GM12878 (cell line): ENCODE measurements around the gene THSD4. TPM values are rescaled to one million over a fixed set of nuclear protein-coding genes. Genes with fewer than 3 reads are reported as not detected.

Source experiments
- ATAC-seq: fragments of 200-7000 bp; cut with Tn5 transposase; 3 replicates; pipeline ENCODE4 v1.9.1; 2020; ENCODE audit warnings: mild to moderate bottlenecking, moderate library complexity
- BruUV-seq: library from RNA; stranded (reverse); fragments of 400-500 nt; replicated peaks from 2 replicates; lab custom pipeline; 2021; lab: Mats Ljungman, UMichigan
- CTCF ChIA-PET: fragments of 300-600 bp; sonication (Branson Sonifier 250); formaldehyde crosslinking; extraction: SDS; loops from one replicate; lab custom pipeline; 2021; ENCODE audit warnings: inconsistent platforms; lab: Yijun Ruan, JAX
- POLR2A ChIA-PET: fragments of 350-600 bp; formaldehyde crosslinking; extraction: SDS; loops from one replicate; lab custom pipeline; 2021; ENCODE audit warnings: inconsistent platforms; lab: Charles Lee
- RAD21 ChIA-PET: fragments of 300-600 bp; sonication (Branson Sonifier 250); formaldehyde crosslinking; loops from one replicate; lab custom pipeline; 2023; ENCODE audit warnings: antibody characterized with exemption; ENCODE audit not compliant: unreplicated experiment; lab: Charles Lee
- SMC1A ChIA-PET: fragments of 300-600 bp; sonication (Branson Sonifier 250); formaldehyde crosslinking; loops from one replicate; lab custom pipeline; 2023; ENCODE audit not compliant: unreplicated experiment, uncharacterized antibody; lab: Charles Lee
- DNase-seq: peaks from one replicate; pipeline ENCODE4 v3.0.0-alpha.2; 2011; ENCODE audit warnings: low read depth, low spot score
- FAIRE-seq: peaks from 3 replicates; lab custom pipeline; 2011; peaks lifted over from hg19 to GRCh38; lab: Jason Lieb, UNC
- H2AFZ ChIP-seq: 2 replicates; pipeline ENCODE4 v1.6.0; 2011; ENCODE audit warnings: low read depth, low read length, control low read depth; ENCODE audit not compliant: control insufficient read depth
- H3K27ac ChIP-seq: 2 replicates; pipeline ENCODE4 v1.5.1; 2011; ENCODE audit warnings: control low read depth; ENCODE audit not compliant: control insufficient read depth, insufficient read depth
- H3K27me3 ChIP-seq, 2 experiments: replicated peaks in 1 of 2; 2 replicates each; pipeline versions ENCODE4 v1.6.0 to v1.6.1; 2011; ENCODE audit warnings: low read length in 1 of 2; ENCODE audit not compliant: control insufficient read depth in 2 of 2, insufficient read depth in 2 of 2
- H3K36me3 ChIP-seq, 2 experiments: 2 replicates each; pipeline ENCODE4 v1.5.1; 2011; ENCODE audit warnings: low read length in 1 of 2; ENCODE audit not compliant: control insufficient read depth in 2 of 2, insufficient read depth in 2 of 2
- H3K4me1 ChIP-seq: 2 replicates; pipeline ENCODE4 v1.6.1; 2011; ENCODE audit warnings: mild to moderate bottlenecking, low read length, moderate library complexity, mixed read lengths; ENCODE audit not compliant: control insufficient read depth, insufficient read depth
- H3K4me2 ChIP-seq: 2 replicates; pipeline ENCODE4 v1.6.0; 2011; ENCODE audit warnings: control low read depth; ENCODE audit not compliant: control insufficient read depth, insufficient read depth
- H3K4me3 ChIP-seq: fragments of 200-600 bp; sonication (generic); 2 replicates; pipeline ENCODE4 v1.5.1; 2016
- H3K79me2 ChIP-seq: 2 replicates; pipeline ENCODE4 v1.6.0; 2011; ENCODE audit warnings: low read length; ENCODE audit not compliant: control insufficient read depth, insufficient read depth
- H3K9ac ChIP-seq: 2 replicates; pipeline ENCODE4 v1.8.0; 2011; ENCODE audit warnings: low read length, control low read depth, mixed read lengths; ENCODE audit not compliant: control insufficient read depth, insufficient read depth
- H3K9me3 ChIP-seq: replicated peaks from 3 replicates; pipeline ENCODE4 v1.5.1; 2011; ENCODE audit warnings: mild to moderate bottlenecking, low read length; ENCODE audit not compliant: control insufficient read depth, insufficient read depth
- H4K20me1 ChIP-seq: 2 replicates; pipeline ENCODE4 v1.6.0; 2011; ENCODE audit not compliant: control insufficient read depth, insufficient read depth
- ASH2L ChIP-seq: fragments of 300-600, 200-600 bp; sonication (generic); IDR thresholded peaks from 2 replicates; pipeline ENCODE4 v1.6.1; 2017; ENCODE audit warnings: low read depth, mild to moderate bottlenecking, borderline replicate concordance
- BHLHE40 ChIP-seq, 2 experiments: fragments of 450-650 bp in 1 of 2; IDR thresholded peaks; 2 replicates each; pipeline ENCODE4 v1.6.1; 2011 to 2017; ENCODE audit warnings: low read depth in 2 of 2, borderline replicate concordance in 1 of 2, improper control_type of control experiment in 1 of 2, low read length in 1 of 2, mild to moderate bottlenecking in 1 of 2
- BMI1 ChIP-seq: fragments of 450-650 bp; IDR thresholded peaks from 2 replicates; pipeline ENCODE4 v1.6.1; 2016; ENCODE audit warnings: mild to moderate bottlenecking, moderate library complexity, borderline replicate concordance
- EGR1 ChIP-seq, 2 experiments: IDR thresholded peaks; 1 replicate in 1 of 2; 2 replicates in 1 of 2; pipeline ENCODE4 v1.6.1; 2011 to 2012; ENCODE audit warnings: low read depth in 2 of 2, low read length in 2 of 2, borderline replicate concordance in 1 of 2, mild to moderate bottlenecking in 1 of 2, moderate library complexity in 1 of 2
- IRF4 ChIP-seq: IDR thresholded peaks from 2 replicates; pipeline ENCODE4 v1.6.1; 2011; ENCODE audit warnings: low read depth, low read length
- LARP7 ChIP-seq: fragments of 450-650 bp; IDR thresholded peaks from 2 replicates; pipeline ENCODE4 v1.6.1; 2017; ENCODE audit warnings: mild to moderate bottlenecking
- MEF2B ChIP-seq: fragments of 450-650 bp; IDR thresholded peaks from 2 replicates; pipeline ENCODE4 v1.6.1; 2018; ENCODE audit warnings: mild to moderate bottlenecking, moderate library complexity; ENCODE audit not compliant: partially characterized antibody, poor library complexity, severe bottlenecking
- PML ChIP-seq: IDR thresholded peaks from 2 replicates; pipeline ENCODE4 v1.6.1; 2012; ENCODE audit warnings: low read length, inconsistent platforms
- SIN3A ChIP-seq: IDR thresholded peaks from 2 replicates; pipeline ENCODE4 v1.6.1; 2012; ENCODE audit warnings: low read depth, low read length, improper control_type of control experiment
- TCF12 ChIP-seq: IDR thresholded peaks from 2 replicates; pipeline ENCODE4 v1.6.1; 2011; ENCODE audit warnings: low read depth, mild to moderate bottlenecking, low read length
- WGBS: methylation state at CpG from one replicate; pipeline ENCODE4 v1.1.6; 2016; ENCODE audit warnings: low lambda C conversion rate; ENCODE audit not compliant: insufficient replicate concordance, insufficient coverage; ENCODE audit errors: missing lambda C conversion rate; 5-methylcytosine and 5-hydroxymethylcytosine counted together
- in situ Hi-C: fragments of 300-500 bp; cut with MboI; formaldehyde crosslinking; loops from 9 replicates; pipeline ENCODE4 v1.14.3; 2018; ENCODE audit warnings: mixed read lengths
- intact Hi-C: fragments of 100-400 bp; cut with micrococcal nuclease; formaldehyde crosslinking; loops from one replicate; pipeline ENCODE4 v1.14.2; 2022; ENCODE audit not compliant: unreplicated experiment
- polyA plus RNA-seq, 11 experiments: library from polyadenylated mRNA; depleted of rRNA in 4 of 11; unstranded in 6 of 11; stranded (reverse) in 5 of 11; fragments of >200 nt; fragmentation: Nextera tagmentation in 4 of 11; fragmentation: Illumina TruSeq in 1 of 11; extraction: Ambion mirVana in 4 of 11; extraction: Trizol in 1 of 11; gene quantifications; 1 replicate in 1 of 11; 2 replicates in 10 of 11; pipeline versions ENCODE4 v1.2.1 to v1.2.3, GENCODE V29; 2011 to 2016; ENCODE audit warnings: inconsistent platforms in 2 of 11, missing spikeins in 2 of 11, low read depth in 1 of 11
- total RNA-seq, 4 experiments: library from RNA; depleted of rRNA in 3 of 4; stranded (reverse); fragments of >200 nt in 3 of 4; fragmentation: Illumina TruSeq in 1 of 4; extraction: Trizol in 1 of 4; gene quantifications; 2 replicates each; pipeline versions ENCODE4 v1.2.1 to v1.2.3, GENCODE V29; 2013 to 2021

Gene THSD4
- total and polyA plus RNA-seq, 10 of the 15 experiments (the other 5 are each of a cell fraction or from before 2014, with no cell fraction given) = 0.04 to 0.13 (median 0.05) TPM; not detected in 7

GRCh38 chr15:71114066-71114680 is 1.1 kb upstream of the THSD4 start:
- DNase-seq (no peak), FAIRE-seq (no peak), ATAC-seq (no peak)
- intact Hi-C loops = no loop called here
- in situ Hi-C loops = loop anchor here (25.0 kb wide), 1 partner anchor 323 kb away; no protein-coding TSS in a partner anchor
- no peak overlapping the region for H3K27ac ChIP-seq
- no TSS peak for BruUV-seq
- H3K9ac ChIP-seq = no peak overlapping the region
- H3K9me3 ChIP-seq = no peaks in the 10 kb centered on the region
- no peak overlapping the region for H2AFZ ChIP-seq
- H3K79me2 ChIP-seq = no peaks in the 10 kb centered on the region
- no peak overlapping the region for H3K4me2 ChIP-seq
- ChIA-PET CTCF (interaction anchor here (1.0 kb wide), 1 partner anchor 56 kb away, joined by 3 read pairs; no protein-coding TSS in a partner anchor), SMC1A (no interaction called here), POLR2A (no interaction called here), RAD21 (no interaction called here)
- H3K36me3 ChIP-seq = no peaks in the 10 kb centered on the region
- 72% methylated on average over 11 of the region's 11 CpGs for WGBS
- H3K4me3 ChIP-seq = no peak overlapping the region
- no peak for TF ChIP-seq EGR1 (IDR thresholded peaks at IDR 0.05; ENCODE audit: borderline replicate concordance in 1 of 2, low read depth in 2 of 2, low read length in 2 of 2)
- no peak for TF ChIP-seq SIN3A
- TF ChIP-seq IRF4 = no peak
- TF ChIP-seq TCF12 = no peak
- TF ChIP-seq PML = no peak
- TF ChIP-seq MEF2B = no peak
- no peak for TF ChIP-seq BMI1
- no peak for TF ChIP-seq BHLHE40 (IDR thresholded peaks at IDR 0.05; ENCODE audit: borderline replicate concordance in 1 of 2, low read depth in 2 of 2, low read length in 1 of 2)
- no peak for TF ChIP-seq ASH2L
- no peak for TF ChIP-seq LARP7
- H3K27me3 ChIP-seq = peaks cover 2 to 5% of the 10 kb centered on the region in 2 experiments; a peak in 1 of 4 replicates
- no peaks in the 10 kb centered on the region for H3K4me1 ChIP-seq
- H4K20me1 ChIP-seq = no peaks in the 10 kb centered on the region
